ENCODE measurements around the gene ABHD12B. TPM values are rescaled to one million over a fixed set of nuclear protein-coding genes. Genes with fewer than 3 reads are reported as not detected.
A peak's percentile ranks its signal among the peaks of the same experiment; 100 is the strongest.

Gene ABHD12B
- total RNA-seq, 1 experiment from 2014 or later, result 51.0 TPM

DNA sequence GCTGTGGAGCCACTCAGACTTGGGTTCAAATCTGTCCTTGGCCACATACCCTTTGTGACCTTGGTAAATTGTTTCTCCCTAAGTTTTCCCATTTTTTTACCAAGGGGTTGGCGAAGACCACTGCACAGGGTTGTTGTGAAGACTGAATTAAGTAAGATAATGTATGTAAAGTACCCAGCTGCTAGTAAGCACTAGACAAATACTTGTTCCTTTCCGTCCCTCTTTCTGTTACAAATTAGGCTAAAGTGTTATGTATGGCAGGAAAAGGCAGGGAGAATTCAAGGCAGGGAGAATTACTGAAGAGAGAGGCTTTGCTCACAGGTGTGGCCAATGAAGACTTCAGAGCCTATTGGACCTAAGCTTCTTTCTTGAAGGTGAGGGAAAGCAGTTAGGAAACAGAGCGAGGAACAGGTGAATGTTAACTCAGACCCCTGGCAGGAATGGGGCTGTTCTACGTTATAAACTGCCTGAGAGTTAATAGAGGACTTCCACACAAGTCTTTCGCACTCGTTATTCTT is 25.9 kb downstream of the ABHD12B start:
- Histone ChIP-seq H3K9ac (ENCODE audit: extremely low read depth, insufficient read length, low read length) (no peak overlapping the region), H3K79me2 (ENCODE audit: insufficient read depth, low read length) (no peaks in the 10 kb centered on the region), H3K14ac (ENCODE audit: insufficient read depth, low read length) (no peak overlapping the region), H2BK12ac (ENCODE audit: insufficient read length, low read depth, low read length) (no peak overlapping the region), H2AK5ac (ENCODE audit: insufficient read length, low read length) (no peak overlapping the region), H3K9me3 (ENCODE audit: control insufficient read depth, low read depth, low read length) (no peaks in the 10 kb centered on the region), H3K56ac (ENCODE audit: insufficient read length, low read depth, low read length) (no peak overlapping the region), H2BK15ac (ENCODE audit: low read depth, low read length) (no peak overlapping the region), H3K23me2 (ENCODE audit: insufficient read length, low read depth, low read length, poor library complexity, severe bottlenecking) (no peaks in the 10 kb centered on the region), H2BK5ac (ENCODE audit: insufficient read length, low read length) (peak overlapping the region; percentile 68), H4K91ac (ENCODE audit: insufficient read length, low read depth, low read length) (no peak overlapping the region), H2AFZ (ENCODE audit: low read length) (no peak overlapping the region), H2BK120ac (ENCODE audit: low read depth, low read length, poor library complexity, severe bottlenecking) (no peak overlapping the region), H3K27ac (ENCODE audit: insufficient read length, low read depth, low read length) (peak overlapping the region; percentile 90), H3K4ac (ENCODE audit: low read depth, low read length) (no peak overlapping the region), H3K4me2 (ENCODE audit: insufficient read depth, insufficient read length, low read length) (peak overlapping the region; percentile 45), H3K18ac (ENCODE audit: insufficient read length, low read depth, low read length) (no peak overlapping the region), H3T11ph (ENCODE audit: low read length) (no peak overlapping the region), H4K5ac (ENCODE audit: insufficient read length, low read depth, low read length) (no peak overlapping the region), H2BK20ac (ENCODE audit: low read depth, low read length, poor library complexity, severe bottlenecking) (no peak overlapping the region), H3K4me1 (ENCODE audit: insufficient read depth, low read length) (peaks cover 11% of the 10 kb centered on the region; the same call in 1 of the 2 replicates), H3K79me1 (ENCODE audit: insufficient read depth, low read depth, low read length, poor library complexity, severe bottlenecking) (no peaks in the 10 kb centered on the region), H4K20me1 (ENCODE audit: control insufficient read depth, insufficient read depth, insufficient read length) (no peaks in the 10 kb centered on the region), H4K8ac (replicated peaks; ENCODE audit: insufficient read length, low read depth, low read length) (no peak overlapping the region), H3K23ac (ENCODE audit: insufficient read length, low read depth, low read length) (no peak overlapping the region), H3K27me3 (ENCODE audit: insufficient read depth, low read length) (no peaks in the 10 kb centered on the region)
- no peaks in the 10 kb centered on the region; the same call in 1 of the 2 replicates for H3K27me3 Mint-ChIP-seq (ENCODE audit: low read depth)
- WGBS (ENCODE audit: extremely low coverage, insufficient read length, low lambda C conversion rate), result no CpG with 5 or more reads among the region's 6 CpGs
- H3K27ac Mint-ChIP-seq, result peak overlapping the region; percentile 20 to 89 (median 45); a peak in 6 of 7 replicates
- H3K36me3 Mint-ChIP-seq (ENCODE audit: insufficient read depth in 1 of 3, low read depth in 3 of 3), result peaks cover 7 to 18% (median 13%) of the 10 kb centered on the region in 3 experiments
- H3K9me3 Mint-ChIP-seq, result peaks cover 13 to 16% of the 10 kb centered on the region in 2 experiments
- peak overlapping the region in 1 of 2 experiments; percentile 55; a peak in 2 of 5 replicates for H3K4me3 Mint-ChIP-seq
- no peak for DNase-seq
- TF ChIP-seq, protein P1, sequence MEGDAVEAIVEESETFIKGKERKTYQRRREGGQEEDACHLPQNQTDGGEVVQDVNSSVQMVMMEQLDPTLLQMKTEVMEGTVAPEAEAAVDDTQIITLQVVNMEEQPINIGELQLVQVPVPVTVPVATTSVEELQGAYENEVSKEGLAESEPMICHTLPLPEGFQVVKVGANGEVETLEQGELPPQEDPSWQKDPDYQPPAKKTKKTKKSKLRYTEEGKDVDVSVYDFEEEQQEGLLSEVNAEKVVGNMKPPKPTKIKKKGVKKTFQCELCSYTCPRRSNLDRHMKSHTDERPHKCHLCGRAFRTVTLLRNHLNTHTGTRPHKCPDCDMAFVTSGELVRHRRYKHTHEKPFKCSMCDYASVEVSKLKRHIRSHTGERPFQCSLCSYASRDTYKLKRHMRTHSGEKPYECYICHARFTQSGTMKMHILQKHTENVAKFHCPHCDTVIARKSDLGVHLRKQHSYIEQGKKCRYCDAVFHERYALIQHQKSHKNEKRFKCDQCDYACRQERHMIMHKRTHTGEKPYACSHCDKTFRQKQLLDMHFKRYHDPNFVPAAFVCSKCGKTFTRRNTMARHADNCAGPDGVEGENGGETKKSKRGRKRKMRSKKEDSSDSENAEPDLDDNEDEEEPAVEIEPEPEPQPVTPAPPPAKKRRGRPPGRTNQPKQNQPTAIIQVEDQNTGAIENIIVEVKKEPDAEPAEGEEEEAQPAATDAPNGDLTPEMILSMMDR (conservative IDR thresholded peaks at IDR 0.05), result no peak
- H3K4me1 Mint-ChIP-seq, result peaks cover 48 to 53% of the 10 kb centered on the region in 2 experiments

Measured in H9 (cell line).